ENCODE measurements around the gene FAM241A. TPM values are rescaled to one million over a fixed set of nuclear protein-coding genes. Genes with fewer than 3 reads are reported as not detected.
A peak's percentile ranks its signal among the peaks of the same experiment; 100 is the strongest.

The FAM241A gene
- total and polyA plus RNA-seq, 9 of the 15 experiments (the other 6 are each of a cell fraction or from before 2014, with no cell fraction given) = 2.3 to 8.5 (median 5.3) TPM

DNA sequence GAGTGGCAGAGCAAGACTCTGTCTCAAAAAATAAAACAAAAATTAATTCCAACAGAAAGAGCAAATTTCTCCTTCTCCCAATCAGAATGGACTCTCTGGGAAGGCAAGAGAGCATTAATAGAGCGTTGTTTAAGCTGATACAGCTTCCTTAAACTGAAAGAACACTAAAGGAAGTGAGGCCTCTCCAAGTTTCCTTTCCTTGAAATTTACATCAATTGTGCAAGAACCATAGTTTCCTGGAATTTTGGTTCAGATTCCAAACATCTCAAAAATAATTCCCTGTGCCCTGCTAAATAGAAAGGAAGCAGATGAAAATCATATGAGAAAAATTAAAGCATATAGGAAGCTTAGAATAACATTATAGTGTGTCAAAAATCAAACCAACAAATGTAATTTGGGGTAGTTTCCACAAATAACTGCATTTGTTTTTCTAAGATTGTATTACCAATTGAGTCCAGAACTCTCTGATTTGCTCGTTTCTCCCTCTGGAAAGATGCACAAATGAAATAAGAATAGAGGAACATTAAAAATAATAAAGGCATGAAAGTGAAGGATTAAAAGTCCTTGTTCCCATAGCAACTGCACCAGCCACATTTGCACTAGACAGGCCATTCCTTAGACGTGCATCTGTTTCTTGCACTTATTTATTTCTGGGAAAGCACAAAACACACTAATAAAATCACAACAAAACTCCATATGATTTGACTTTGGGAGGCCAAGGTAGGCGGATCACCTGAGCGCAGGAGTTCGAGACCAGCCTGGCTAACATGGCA, 3.7 kb upstream of the FAM241A start:
- CTCF ChIA-PET (ENCODE audit: low intra/inter-chr PET ratio) = no interaction called here
- intact Hi-C loops (cut with micrococcal nuclease) = no loop called here
- H3K4me2 ChIP-seq (ENCODE audit: insufficient read depth, low read length) = no peak overlapping the region
- POLR2A ChIA-PET = no interaction called here
- 58% methylated on average over 6 of the region's 6 CpGs for WGBS (ENCODE audit: insufficient coverage, low coverage, missing lambda C conversion rate)
- H3K9ac ChIP-seq (ENCODE audit: insufficient read depth in 1 of 2, low read depth in 2 of 2, low read length in 2 of 2) = no peak overlapping the region
- H3K27me3 ChIP-seq (ENCODE audit: control insufficient read depth in 2 of 2, insufficient read depth in 2 of 2, low read length in 2 of 2) = no peaks in the 10 kb centered on the region
- FAIRE-seq = no peak
- no peak overlapping the region for H3K27ac ChIP-seq (ENCODE audit: extremely low read depth, low read depth, low read length)
- no peaks in the 10 kb centered on the region for H3K9me1 ChIP-seq (ENCODE audit: control insufficient read depth, insufficient read depth, low read length)
- ATAC-seq = no peak
- in situ Hi-C loops (cut with MboI) = no loop called here
- no peaks in the 10 kb centered on the region for H3K9me3 ChIP-seq (replicated peaks; ENCODE audit: control insufficient read depth, insufficient read depth, low read depth, low read length)
- no peak for DNase-seq (ENCODE audit: extremely low read depth in 1 of 4, low spot score in 3 of 4)
- TF ChIP-seq RFX1 (IDR thresholded peaks at IDR 0.05) (peak; percentile 81), ZNF717 (CRISPR knock-in tag; IDR thresholded peaks at IDR 0.05) (no peak), CREBBP (IDR thresholded peaks at IDR 0.05; ENCODE audit: low read depth, low read length) (no peak), PHB (CRISPR knock-in tag; IDR thresholded peaks at IDR 0.05) (no peak), MYNN (IDR thresholded peaks at IDR 0.05) (peak; percentile 95), MYNN (CRISPR knock-in tag; IDR thresholded peaks at IDR 0.05) (peak; percentile 42; the same call in 1 of the 2 replicates), ZNF175 (CRISPR knock-in tag; IDR thresholded peaks at IDR 0.05; ENCODE audit: low read depth) (no peak)
- TF ChIP-seq, protein P1, sequence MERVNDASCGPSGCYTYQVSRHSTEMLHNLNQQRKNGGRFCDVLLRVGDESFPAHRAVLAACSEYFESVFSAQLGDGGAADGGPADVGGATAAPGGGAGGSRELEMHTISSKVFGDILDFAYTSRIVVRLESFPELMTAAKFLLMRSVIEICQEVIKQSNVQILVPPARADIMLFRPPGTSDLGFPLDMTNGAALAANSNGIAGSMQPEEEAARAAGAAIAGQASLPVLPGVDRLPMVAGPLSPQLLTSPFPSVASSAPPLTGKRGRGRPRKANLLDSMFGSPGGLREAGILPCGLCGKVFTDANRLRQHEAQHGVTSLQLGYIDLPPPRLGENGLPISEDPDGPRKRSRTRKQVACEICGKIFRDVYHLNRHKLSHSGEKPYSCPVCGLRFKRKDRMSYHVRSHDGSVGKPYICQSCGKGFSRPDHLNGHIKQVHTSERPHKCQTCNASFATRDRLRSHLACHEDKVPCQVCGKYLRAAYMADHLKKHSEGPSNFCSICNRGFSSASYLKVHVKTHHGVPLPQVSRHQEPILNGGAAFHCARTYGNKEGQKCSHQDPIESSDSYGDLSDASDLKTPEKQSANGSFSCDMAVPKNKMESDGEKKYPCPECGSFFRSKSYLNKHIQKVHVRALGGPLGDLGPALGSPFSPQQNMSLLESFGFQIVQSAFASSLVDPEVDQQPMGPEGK (CRISPR knock-in tag; IDR thresholded peaks at IDR 0.05; ENCODE audit: borderline replicate concordance) = no peak
- H2AFZ ChIP-seq (ENCODE audit: low read depth, low read length) = peak overlapping the region; percentile 71
- peaks cover 1 to 10% of the 10 kb centered on the region in 2 experiments; a peak in 3 of 5 replicates for H3K4me1 ChIP-seq (replicated peaks in 1 of 2; ENCODE audit: control insufficient read depth in 2 of 2, insufficient read depth in 2 of 2, low read length in 2 of 2)
- BruUV-seq (replicated peaks) = no TSS peak
- no peaks in the 10 kb centered on the region for H3K36me3 ChIP-seq (ENCODE audit: control insufficient read depth, insufficient read depth, low read length)
- H3K79me2 ChIP-seq (ENCODE audit: control insufficient read depth, insufficient read depth, low read length) = peaks cover 9% of the 10 kb centered on the region
- no peak overlapping the region for H3K4me3 ChIP-seq
- H4K20me1 ChIP-seq (replicated peaks; ENCODE audit: control insufficient read depth, insufficient read depth, low read length) = no peaks in the 10 kb centered on the region

Data from K562 (cell line).